Fibroblast of skin of right quadriceps (primary cell): ENCODE data around the gene ITGA3.
"Not testable (repeated sequence)": the region's sequence is repeated elsewhere in the genome, so short reads cannot be mapped to it uniquely, and the experiment has no call there.

Experiments
- DNase-seq: peaks from one replicate; pipeline ENCODE4 v3.0.0-alpha.2; 2013

Gene ITGA3

GRCh38 chr17:50035945-50036344 lies 20.0 kb upstream of the ITGA3 start:
- no peak for DNase-seq

GRCh38 chr17:50036455-50037261 lies 19.3 kb upstream of the ITGA3 start:
- no peak for DNase-seq

- peak; percentile 68 for DNase-seq
These were observed 18.4 kb upstream of the ITGA3 start for GRCh38 chr17:50037321-50038107.

GRCh38 chr17:50039058-50039457 lies 16.9 kb upstream of the ITGA3 start:
- DNase-seq: no peak

GRCh38 chr17:50040496-50040895 lies 15.4 kb upstream of the ITGA3 start:
- not testable (repeated sequence) for DNase-seq

GRCh38 chr17:50042211-50042610 lies 13.7 kb upstream of the ITGA3 start:
- no peak for DNase-seq

- peak; percentile 53 for DNase-seq
These were observed 12.4 kb upstream of the ITGA3 start for GRCh38 chr17:50043290-50044148.

- DNase-seq: no peak
These were observed 11.4 kb upstream of the ITGA3 start for GRCh38 chr17:50044483-50044882.

- no peak for DNase-seq
These were observed 10.8 kb upstream of the ITGA3 start for GRCh38 chr17:50045154-50045553.

- DNase-seq: no peak
These were observed 9.7 kb upstream of the ITGA3 start for GRCh38 chr17:50046179-50046578.

- DNase-seq: no peak
These were observed 9.2 kb upstream of the ITGA3 start for GRCh38 chr17:50046667-50047066.

GRCh38 chr17:50047083-50047482 lies 8.8 kb upstream of the ITGA3 start:
- DNase-seq: no peak

GRCh38 chr17:50047488-50048126 lies 8.3 kb upstream of the ITGA3 start:
- DNase-seq: peak; percentile 90

- no peak for DNase-seq
These were observed 7.7 kb upstream of the ITGA3 start for GRCh38 chr17:50048146-50048720.

- no peak for DNase-seq
These were observed 6.9 kb upstream of the ITGA3 start for GRCh38 chr17:50048988-50049387.

GRCh38 chr17:50049636-50050035 lies 6.3 kb upstream of the ITGA3 start:
- DNase-seq: peak; percentile 66

GRCh38 chr17:50050431-50051032 lies 5.4 kb upstream of the ITGA3 start:
- no peak for DNase-seq

GRCh38 chr17:50051082-50051576 lies 4.8 kb upstream of the ITGA3 start:
- DNase-seq: peak; percentile 90

- no peak for DNase-seq
These were observed 4.3 kb upstream of the ITGA3 start for GRCh38 chr17:50051606-50052005.

GRCh38 chr17:50052241-50052796 lies 3.6 kb upstream of the ITGA3 start:
- DNase-seq: no peak
